H1 (cell line): ENCODE measurements around the gene GOLGB1. TPM values are rescaled to one million over a fixed set of nuclear protein-coding genes. Genes with fewer than 3 reads are reported as not detected.

Experiments used
- BRCA1 ChIP-seq: IDR thresholded peaks from 2 replicates; pipeline ENCODE4 v1.6.1; 2012; ENCODE audit warnings: low read depth, low read length, improper control_type of control experiment
- CEBPB ChIP-seq: IDR thresholded peaks from 2 replicates; pipeline ENCODE4 v1.6.1; 2012; ENCODE audit warnings: low read depth, low read length
- E2F6 ChIP-seq: IDR thresholded peaks from 2 replicates; pipeline ENCODE4 v1.6.1; 2012; ENCODE audit warnings: inconsistent platforms
- EGR1 ChIP-seq: IDR thresholded peaks from 2 replicates; pipeline ENCODE4 v1.6.1; 2011; ENCODE audit warnings: low read depth, low read length, borderline replicate concordance
- EZH2 ChIP-seq: fragments of 200-600 bp; sonication (generic); IDR thresholded peaks from 2 replicates; pipeline ENCODE4 v1.7.1; 2012; ENCODE audit warnings: low read depth, mild to moderate bottlenecking, moderate library complexity, low read length, inconsistent platforms; ENCODE audit not compliant: severe bottlenecking
- HDAC2 ChIP-seq, 2 experiments: fragments of 300-600 bp in 1 of 2; sonication (generic) in 1 of 2; IDR thresholded peaks; 2 replicates each; pipeline ENCODE4 v1.6.1; 2011 to 2012; ENCODE audit warnings: low read depth in 2 of 2, low read length in 2 of 2, mild to moderate bottlenecking in 2 of 2, moderate library complexity in 2 of 2, borderline replicate concordance in 1 of 2, inconsistent platforms in 1 of 2
- HDAC6 ChIP-seq: IDR thresholded peaks from one replicate; pipeline ENCODE4 v1.7.1; 2012; ENCODE audit warnings: low read depth, mild to moderate bottlenecking, inconsistent platforms, low read length, moderate library complexity
- JUN ChIP-seq: IDR thresholded peaks from 2 replicates; pipeline ENCODE4 v1.6.1; 2011; ENCODE audit warnings: low read depth, mild to moderate bottlenecking, improper control_type of control experiment, low read length
- JUND ChIP-seq: IDR thresholded peaks from 2 replicates; pipeline ENCODE4 v1.6.1; 2011; ENCODE audit warnings: mild to moderate bottlenecking, improper control_type of control experiment, low read length
- KDM4A ChIP-seq: IDR thresholded peaks from one replicate; pipeline ENCODE4 v1.7.1; 2012; ENCODE audit warnings: low read depth, mild to moderate bottlenecking, moderate library complexity, low read length, inconsistent platforms; ENCODE audit not compliant: severe bottlenecking
- NANOG ChIP-seq: IDR thresholded peaks from 2 replicates; pipeline ENCODE4 v1.6.1; 2011; ENCODE audit warnings: low read length, low read depth, mild to moderate bottlenecking, inconsistent platforms; ENCODE audit not compliant: insufficient read depth, poor library complexity, severe bottlenecking
- NRF1 ChIP-seq: IDR thresholded peaks from 2 replicates; pipeline ENCODE4 v1.6.1; 2011; ENCODE audit warnings: mild to moderate bottlenecking, low read depth, low read length, improper control_type of control experiment
- POLR2AphosphoS5 ChIP-seq: IDR thresholded peaks from 2 replicates; pipeline ENCODE4 v1.6.1; 2011; ENCODE audit warnings: low read depth, low read length
- RAD21 ChIP-seq, 2 experiments: IDR thresholded peaks in 1 of 2; conservative IDR thresholded peaks in 1 of 2; 2 replicates each; pipeline ENCODE4 v1.6.1; 2011; ENCODE audit warnings: low read depth in 2 of 2, low read length in 2 of 2, improper control_type of control experiment in 1 of 2, inconsistent platforms in 1 of 2, mild to moderate bottlenecking in 1 of 2, moderate library complexity in 1 of 2
- RFX5 ChIP-seq: IDR thresholded peaks from 2 replicates; pipeline ENCODE4 v1.6.1; 2011; ENCODE audit warnings: low read depth, low read length, improper control_type of control experiment, borderline replicate concordance
- SAP30 ChIP-seq: fragments of 300-600 bp; sonication (generic); IDR thresholded peaks from 2 replicates; pipeline ENCODE4 v1.7.1; 2012; ENCODE audit warnings: low read length, moderate library complexity, mild to moderate bottlenecking, inconsistent platforms; ENCODE audit not compliant: insufficient read depth, insufficient replicate concordance
- SIRT6 ChIP-seq: IDR thresholded peaks from one replicate; pipeline ENCODE4 v1.7.1; 2012; ENCODE audit warnings: low read length, inconsistent platforms
- SP1 ChIP-seq: IDR thresholded peaks from 2 replicates; pipeline ENCODE4 v1.6.1; 2011; ENCODE audit warnings: low read depth, low read length
- SUZ12 ChIP-seq: fragments of 200-600 bp; sonication (generic); IDR thresholded peaks from 2 replicates; pipeline ENCODE4 v1.6.1; 2012; ENCODE audit warnings: mild to moderate bottlenecking, inconsistent platforms, low read length, moderate library complexity, mixed read lengths
- TAF7 ChIP-seq: optimal IDR thresholded peaks from 2 replicates; pipeline ENCODE3; 2011; ENCODE audit warnings: low read depth, mild to moderate bottlenecking, inconsistent platforms, low read length, moderate library complexity, borderline replicate concordance
- USF2 ChIP-seq: IDR thresholded peaks from 2 replicates; pipeline ENCODE4 v1.6.1; 2011; ENCODE audit warnings: low read length, improper control_type of control experiment
- polyA plus RNA-seq, 7 experiments: library from polyadenylated mRNA; depleted of rRNA in 3 of 7; stranded (reverse) in 5 of 7; unstranded in 2 of 7; fragments of >200 nt in 5 of 7; fragments of 200-250 nt in 2 of 7; gene quantifications; 1 replicate in 5 of 7; 2 replicates in 1 of 7; 4 replicates in 1 of 7; pipeline versions ENCODE4 v1.2.1 to v1.2.3, GENCODE V29; 2011 to 2013; ENCODE audit warnings: missing spikeins in 2 of 7, mixed read lengths in 2 of 7
- total RNA-seq: library from RNA; stranded (reverse); fragmentation: NEBNext Ultra II Directional; extraction: Animal tissue kit (Norgen Biotek cat#: 25700); gene quantifications from 2 replicates; pipeline ENCODE4 v1.2.1, GENCODE V29; 2021

Gene GOLGB1
- total and polyA plus RNA-seq, 2 of the 8 experiments (the other 6 are each of a cell fraction or from before 2014, with no cell fraction given): 5.9 to 28.5 TPM

GRCh38 chr3:121749276-121750086, at the start of gene GOLGB1 (continued):
- peak; percentile 76 for TF ChIP-seq SAP30
- peak; percentile 71 for TF ChIP-seq KDM4A
- peak; percentile 91 for TF ChIP-seq SP1
- TF ChIP-seq SIRT6: no peak
- TF ChIP-seq RFX5: peak; percentile 76
- TF ChIP-seq EZH2: no peak
- TF ChIP-seq USF2: no peak
- no peak for TF ChIP-seq SUZ12
- no peak for TF ChIP-seq TAF7
- no peak for TF ChIP-seq CEBPB
- 0 out of 2 replicates have a peak, but pooled peaks have one; percentile 19 for TF ChIP-seq EGR1
- TF ChIP-seq RAD21 (IDR thresholded peaks at IDR 0.05 in 1 of 2, conservative IDR thresholded peaks at IDR 0.05 in 1 of 2; ENCODE audit: low read depth in 2 of 2, low read length in 2 of 2): no peak
- TF ChIP-seq NANOG: peak; percentile 56
- no peak for TF ChIP-seq NRF1
- TF ChIP-seq E2F6: no peak
- TF ChIP-seq HDAC6: no peak
- no peak for TF ChIP-seq JUN
- TF ChIP-seq HDAC2 (IDR thresholded peaks at IDR 0.05; ENCODE audit: borderline replicate concordance in 1 of 2, low read depth in 2 of 2, low read length in 2 of 2): peak in 1 of 2 experiments; percentile 39; a peak in 2 of 4 replicates
- TF ChIP-seq JUND: no peak
- TF ChIP-seq POLR2AphosphoS5: peak; percentile 99
- no peak for TF ChIP-seq BRCA1
